HG03432 (cell line): ENCODE measurements around the gene NTN3.
"Not testable (repeated sequence)": the region's sequence is repeated elsewhere in the genome, so short reads cannot be mapped to it uniquely, and the experiment has no call there.

ENCODE experiments used
- ATAC-seq: cut with Tn5 transposase; IDR thresholded peaks from one replicate; pipeline ENCODE4 v1.9.1; 2021; ENCODE audit warnings: mild to moderate bottlenecking, moderate library complexity; ENCODE audit not compliant: unreplicated experiment

NTN3 gene

DNA sequence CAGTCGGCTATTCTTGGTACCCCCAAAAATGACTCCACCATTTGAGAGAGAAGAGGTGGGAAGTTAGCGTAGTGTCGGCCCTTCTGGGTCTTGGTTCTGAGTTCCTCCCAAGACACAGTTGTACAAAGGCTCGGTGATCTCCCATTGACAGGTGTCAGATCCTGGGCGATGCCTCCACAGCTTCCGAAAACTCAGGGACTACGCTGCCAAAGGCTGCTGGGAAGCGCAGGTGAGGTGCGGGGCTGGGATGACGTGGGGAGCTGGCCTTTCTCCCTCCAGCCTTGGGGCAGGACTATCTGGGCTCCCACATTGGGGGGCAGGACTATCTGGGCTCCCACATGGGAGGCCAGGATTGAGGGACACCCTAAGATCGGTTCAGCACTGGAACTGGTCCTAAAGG is 31.5 kb upstream of the NTN3 start:
- no peak for ATAC-seq

DNA sequence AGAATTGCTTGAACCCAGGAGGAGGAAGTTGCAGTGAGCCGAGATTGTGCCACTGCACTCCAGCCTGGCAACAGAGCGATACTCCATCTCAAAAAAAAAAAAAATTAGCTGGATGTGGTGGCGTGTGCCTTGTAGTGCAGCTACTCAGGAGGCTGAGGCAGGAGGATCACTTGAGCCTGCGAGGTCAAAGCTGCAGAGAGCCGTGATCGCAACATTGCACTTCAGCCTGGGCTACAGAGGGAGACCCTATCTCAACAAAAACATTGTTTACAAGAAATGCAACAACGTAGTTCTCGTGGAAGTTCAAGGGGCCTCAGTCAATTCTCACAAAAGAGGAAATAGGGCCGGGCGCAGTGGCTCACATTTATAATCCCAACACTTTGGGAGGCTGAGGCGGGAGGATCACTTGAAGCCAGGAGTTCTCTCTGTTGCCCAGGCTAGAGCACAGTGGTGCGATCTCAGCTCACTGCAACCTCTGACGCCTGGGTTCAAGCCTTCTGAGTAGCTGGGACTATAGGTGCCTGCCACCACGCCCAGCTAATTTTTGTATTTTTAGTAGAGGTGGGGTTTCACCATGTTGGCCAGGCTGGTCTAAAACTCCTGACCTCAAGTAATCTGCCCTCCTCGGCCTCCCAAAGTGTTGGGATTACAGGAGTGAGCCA is 29.8 kb upstream of the NTN3 start:
- ATAC-seq, result not testable (repeated sequence)

DNA sequence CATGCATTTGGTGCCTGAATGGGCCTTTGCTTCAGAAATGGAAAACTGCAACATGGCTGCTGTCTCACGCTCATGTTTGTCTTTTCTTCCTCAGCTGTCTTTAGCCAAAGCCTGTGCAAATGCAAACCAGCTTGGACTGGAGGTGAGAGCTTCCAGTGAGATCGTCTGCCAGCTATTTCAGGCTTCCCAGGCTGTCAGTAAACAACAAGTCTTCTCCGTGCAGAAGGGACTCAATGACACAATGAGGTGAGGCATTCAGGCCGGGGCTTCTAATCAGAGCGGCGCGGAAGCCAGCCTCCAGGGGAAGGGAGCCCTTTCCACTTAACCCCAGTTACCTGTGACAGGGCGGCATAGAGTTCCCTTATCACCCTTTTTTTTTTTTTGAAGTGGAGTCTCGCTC is 27.5 kb upstream of the NTN3 start:
- no peak for ATAC-seq

DNA sequence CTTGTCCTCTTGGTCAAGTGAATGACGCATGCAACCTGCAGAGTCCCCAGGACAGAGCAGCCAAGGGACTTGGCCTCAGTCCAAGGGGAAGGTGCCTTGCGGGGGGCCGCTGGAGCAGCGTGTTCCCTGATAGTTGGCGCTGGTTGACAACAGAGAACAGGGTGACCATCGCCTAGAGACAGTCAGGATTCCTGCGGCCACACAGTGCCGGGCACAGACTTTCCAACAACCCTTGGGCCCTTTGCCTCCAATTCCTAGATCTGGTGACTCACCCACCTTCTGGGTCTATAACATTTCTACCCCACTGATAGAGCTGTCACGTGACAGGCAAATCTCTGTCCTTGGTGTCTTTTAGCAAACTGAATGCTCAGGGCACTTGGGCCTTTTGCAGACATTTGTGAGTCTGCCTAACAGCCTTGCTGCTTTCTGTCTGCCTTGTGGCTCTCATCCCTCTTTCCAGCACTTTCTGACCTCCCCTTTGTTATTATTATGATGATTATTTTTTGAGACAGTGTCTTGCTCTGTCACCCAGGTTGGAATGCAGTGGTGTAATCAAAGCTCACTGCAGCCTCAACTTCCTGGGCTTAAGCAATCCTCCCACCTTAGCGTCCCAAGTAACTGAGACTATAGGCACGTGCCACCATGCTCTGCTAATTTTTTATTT is 23.0 kb upstream of the NTN3 start:
- ATAC-seq, result no peak

DNA sequence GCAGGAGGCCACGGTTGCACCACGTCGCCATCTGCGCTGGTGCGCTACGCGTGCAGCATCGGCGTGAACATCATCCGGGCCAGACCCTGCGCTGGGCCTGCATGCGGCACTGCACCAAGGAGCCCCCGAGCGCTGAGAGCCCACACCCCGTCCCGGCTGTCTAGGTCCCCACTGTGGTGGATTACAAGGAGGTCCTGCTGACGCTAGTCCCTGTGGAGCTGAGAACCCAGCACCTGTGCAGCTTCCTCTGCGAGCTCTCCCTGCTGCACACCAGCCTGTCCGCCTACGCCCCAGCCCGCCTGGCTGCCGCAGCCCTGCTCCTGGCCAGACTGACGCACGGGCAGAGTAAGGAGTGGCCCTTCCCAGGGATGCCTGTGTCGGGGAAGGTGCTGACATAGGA is 22.0 kb upstream of the NTN3 start:
- ATAC-seq, result no peak

DNA sequence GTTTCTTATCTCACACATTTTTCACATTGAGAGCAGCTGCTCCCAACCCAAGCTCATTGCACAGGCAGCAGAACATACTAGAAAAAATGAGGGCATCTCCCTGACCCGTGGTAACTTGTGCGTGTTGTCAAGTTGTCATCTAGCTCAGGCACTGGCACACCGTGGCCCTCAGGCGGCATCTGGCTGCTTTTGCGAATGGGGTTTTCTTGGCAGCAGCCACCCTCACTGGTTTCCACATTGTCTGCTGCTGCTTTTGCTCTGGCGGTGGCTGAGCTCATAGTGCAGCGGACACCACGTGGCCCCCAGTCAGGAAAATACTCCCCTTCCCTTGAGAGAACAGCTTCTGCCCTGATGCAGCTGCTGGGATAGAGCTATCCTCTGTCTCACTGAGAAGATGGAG is 20.6 kb upstream of the NTN3 start:
- no peak for ATAC-seq

DNA sequence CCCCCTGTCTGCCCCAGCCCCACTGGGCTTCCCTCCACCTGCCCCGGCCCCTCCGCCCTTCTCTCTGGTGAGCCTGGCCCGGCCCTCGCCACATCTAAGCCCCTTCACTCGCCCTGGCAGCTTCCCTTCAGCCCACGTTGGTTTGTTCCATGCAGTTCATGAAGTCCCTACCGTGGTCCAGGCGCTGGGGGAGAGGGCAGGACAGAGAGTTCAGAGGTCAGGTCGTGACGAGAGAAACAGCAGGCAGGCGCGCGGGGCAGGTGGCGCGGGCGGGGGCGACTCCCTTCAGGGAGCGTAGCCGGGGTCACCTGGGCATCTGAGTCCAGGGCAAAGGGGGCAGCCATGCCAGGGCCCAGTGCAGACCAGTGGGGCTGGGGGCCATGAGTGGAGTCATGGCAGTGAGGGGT is 20.1 kb upstream of the NTN3 start:
- ATAC-seq, result no peak

DNA sequence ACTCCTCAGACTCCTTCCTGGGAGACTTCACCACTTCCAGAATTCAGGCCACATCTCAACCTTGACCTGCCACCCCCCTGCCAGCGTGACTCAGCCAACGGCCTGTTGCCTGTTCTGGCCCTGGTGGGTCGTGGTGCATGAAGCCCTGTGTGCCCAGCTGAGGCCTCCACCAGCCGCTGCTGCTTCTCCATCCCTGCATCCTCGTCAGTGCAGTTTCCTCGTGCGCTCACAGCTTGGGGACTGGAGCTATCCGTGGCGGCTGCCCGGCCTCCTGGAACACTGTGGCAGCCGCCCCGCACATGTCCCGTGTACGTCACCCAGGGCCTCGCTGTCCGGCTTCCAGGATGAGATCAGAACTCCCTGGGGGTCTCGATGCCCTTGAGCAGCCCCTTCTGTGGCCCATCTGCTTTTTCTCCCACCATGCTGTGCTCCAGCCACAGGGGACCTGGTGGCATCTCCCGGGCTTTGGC is 19.2 kb upstream of the NTN3 start:
- no peak for ATAC-seq

DNA sequence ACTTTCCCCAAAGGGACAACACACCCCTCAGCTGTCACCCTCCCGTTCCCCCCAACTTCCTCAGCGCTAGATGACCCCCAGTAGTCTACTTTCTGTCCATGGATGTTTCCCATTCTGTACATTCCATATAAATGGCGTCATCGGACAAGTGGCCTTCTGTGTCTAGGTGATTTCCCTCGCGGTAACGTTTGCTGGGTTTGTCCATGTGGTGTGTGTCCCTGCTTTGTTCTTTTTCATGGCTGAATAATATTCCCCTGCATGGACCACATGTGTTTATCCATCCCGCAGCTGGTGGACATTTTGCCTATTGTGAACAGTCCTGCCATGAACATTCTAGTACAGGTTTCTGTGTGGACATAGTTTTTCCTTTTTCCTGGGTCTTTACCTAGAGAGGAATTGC is 18.4 kb upstream of the NTN3 start:
- no peak for ATAC-seq

DNA sequence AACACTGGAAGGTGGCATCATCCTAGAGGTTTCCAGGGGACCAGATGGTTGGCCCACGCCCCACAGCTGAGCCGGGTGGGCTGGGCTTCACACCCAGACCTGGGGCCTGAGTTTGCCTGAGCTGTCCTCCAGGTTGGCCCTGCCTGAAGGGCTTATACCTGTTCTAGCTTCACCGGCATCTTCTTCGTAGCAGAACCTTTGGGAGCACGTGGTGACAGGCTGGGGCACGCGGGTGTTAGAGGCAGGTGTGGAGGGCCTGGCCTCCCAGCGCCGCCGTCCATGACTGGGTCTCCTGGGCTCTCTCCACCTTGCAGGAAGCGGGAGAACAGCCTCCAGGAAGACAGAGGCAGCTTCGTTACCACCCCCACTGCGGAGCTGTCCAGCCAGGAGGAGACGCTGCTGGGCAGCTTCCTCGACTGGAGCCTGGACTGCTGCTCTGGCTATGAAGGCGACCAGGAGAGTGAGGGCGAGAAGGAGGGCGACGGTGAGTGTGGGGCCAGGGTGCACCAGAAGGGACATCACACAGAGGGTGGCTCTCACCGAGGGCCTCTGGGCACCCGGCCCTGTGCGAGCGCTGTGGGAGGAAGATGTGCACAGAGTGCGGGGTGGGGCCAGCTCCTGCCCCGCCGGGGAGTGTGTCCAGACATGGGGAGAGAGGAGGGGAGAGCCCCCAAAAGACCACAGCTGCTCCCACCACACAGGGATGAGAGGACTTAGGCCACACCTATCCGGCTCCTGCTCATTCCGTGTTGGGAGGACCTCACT is 15.8 kb upstream of the NTN3 start:
- no peak for ATAC-seq

DNA sequence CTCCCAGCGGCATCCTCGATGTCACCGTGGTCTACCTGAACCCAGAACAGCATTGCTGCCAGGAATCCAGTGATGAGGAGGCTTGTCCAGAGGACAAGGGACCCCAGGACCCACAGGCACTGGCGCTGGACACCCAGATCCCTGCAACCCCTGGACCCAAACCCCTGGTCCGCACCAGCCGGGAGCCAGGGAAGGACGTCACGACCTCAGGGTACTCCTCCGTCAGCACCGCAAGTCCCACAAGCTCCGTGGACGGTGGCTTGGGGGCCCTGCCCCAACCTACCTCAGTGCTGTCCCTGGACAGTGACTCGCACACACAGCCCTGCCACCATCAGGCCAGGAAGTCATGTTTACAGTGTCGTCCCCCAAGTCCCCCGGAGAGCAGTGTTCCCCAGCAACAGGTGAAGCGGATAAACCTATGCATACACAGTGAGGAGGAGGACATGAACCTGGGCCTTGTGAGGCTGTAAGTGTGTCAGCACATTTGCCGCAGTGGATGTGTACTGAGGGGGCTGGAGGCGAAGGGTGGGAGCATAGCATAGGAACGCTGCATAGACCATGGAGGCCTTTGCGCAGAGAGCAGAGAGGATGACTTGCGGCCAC is 14.4 kb upstream of the NTN3 start:
- ATAC-seq, result no peak

DNA sequence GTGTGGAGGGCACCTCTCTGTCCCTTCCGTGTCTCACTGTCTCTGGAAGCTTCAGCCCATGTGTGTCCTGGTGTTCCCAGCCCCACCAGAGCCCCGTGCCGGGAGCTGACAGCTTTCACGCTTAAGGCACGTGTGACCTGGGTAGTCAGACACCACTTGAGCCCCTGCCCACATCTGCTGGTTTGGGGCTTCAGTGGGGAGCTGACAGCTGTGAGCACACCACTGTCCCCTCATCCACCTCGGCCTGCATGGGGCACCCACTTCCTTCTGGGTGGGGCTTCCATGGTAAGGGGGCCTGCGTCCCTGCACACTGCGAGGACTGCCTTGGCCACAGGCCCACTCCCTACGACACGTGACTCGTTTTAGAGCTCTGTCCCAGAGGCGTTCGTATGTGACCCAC is 13.8 kb upstream of the NTN3 start:
- no peak for ATAC-seq

DNA sequence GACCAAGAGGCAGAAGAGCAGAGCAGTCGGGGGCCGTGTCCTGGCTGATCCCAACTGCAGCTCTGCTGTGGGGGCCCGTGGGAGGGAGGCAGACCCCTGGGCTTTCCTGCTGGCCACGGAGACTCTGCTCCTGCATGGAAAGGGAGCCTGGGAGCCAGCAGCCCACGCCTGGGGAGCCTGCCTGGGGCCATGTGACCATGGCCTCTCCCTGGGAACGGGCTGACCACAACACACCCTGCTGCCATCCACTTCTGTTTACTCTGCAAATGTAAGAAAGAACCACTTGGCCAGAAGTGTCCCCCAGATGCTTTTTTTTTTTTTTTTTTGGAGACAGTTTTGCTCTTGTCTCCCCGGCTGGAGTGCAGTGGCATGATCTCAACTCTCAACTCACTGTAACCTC is 13.2 kb upstream of the NTN3 start:
- no peak for ATAC-seq

DNA sequence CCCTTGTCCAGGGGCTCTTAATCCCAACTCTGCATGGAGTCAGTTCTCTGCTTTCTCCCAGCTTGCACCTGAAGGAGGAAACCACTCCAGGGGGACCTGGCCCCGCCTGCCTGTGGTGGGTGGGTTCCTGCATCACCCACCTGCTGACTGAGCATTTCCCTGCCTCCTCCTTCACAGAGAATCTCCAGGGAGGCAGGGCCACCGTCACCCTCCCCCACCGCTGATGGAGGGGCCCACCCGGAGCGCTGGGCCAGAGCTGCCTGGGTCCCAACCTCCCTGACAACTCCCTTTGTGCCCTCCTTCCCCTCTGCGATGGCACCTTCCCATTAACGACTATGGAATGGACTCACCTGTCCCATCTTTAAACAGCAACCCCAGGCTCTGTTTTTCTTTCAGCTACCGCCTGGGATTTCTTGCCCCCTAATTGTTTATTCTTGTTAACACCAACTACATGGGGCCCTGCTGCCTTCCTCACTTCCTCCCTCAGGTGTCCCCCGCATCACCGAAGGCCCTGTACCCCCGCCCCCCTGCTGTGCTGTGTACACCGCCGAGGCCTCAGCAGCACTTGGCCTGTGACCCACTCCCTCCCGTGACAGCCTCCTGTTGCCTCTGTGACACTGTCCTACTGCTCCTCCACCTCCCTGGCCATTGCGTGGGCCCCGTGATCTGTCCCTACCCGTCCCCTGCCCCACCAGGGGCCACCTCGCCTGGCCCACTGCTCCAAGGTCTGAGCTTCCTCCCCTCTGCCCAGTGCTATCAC is 12.0 kb upstream of the NTN3 start:
- ATAC-seq, result peak; percentile 2

DNA sequence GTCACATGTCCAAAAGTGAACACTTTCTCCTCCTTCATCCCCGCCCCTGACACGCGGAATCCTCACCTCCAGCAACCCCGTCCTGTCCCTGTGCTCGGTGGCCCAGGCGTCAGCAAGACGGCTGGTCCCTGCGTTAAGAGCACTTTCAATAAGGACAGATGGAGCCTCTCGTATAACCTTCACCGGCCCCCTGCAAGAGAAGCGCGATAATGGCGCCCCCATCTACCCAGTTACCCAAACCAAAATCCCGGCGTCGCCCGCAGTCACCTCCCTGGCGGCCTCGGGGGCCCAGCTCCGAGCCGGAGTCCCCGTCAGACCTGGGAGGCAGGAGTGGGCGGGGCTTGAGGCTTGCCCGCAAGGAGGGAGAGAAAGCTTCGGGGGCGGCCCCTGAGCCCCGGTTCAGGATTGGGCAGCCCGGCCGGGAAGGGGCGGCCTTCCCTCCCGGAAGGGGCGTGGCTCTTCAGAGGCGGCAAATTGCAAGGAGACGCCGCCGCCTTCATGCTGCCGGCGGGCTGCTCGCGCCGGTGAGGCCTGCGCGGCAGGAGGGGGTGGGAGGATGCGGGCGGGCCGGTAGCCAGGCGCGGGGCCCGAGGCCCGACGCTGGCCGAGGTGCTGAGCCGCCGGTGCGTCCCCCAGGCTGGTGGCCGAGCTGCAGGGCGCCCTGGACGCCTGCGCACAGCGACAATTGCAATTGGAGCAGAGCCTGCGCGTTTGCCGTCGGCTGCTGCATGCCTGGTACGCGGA is 11.3 kb upstream of the NTN3 start, which contains the start of gene TEDC2:
TEDC2 (plus strand) TSS at position 463 of the 744 bp plus-strand sequence; CDS start at position 499, 36 bp downstream.
- ATAC-seq, result peak; percentile 83

DNA sequence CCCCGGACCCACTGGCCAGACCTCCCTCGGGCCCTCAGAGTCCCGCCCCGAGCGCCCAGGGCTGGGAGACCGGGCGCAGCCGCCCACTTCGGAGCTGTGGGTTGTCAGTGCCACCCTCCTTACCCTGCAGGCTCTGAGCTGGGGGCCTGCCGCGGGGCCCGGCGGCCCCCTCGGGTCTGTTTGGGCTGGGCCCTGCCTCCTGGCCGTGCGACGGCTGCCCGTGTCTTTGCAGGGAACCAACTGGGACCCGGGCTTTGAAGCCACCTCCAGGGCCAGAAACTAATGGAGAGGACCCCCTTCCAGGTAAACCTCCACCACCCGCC is 10.7 kb upstream of the NTN3 start:
- peak; percentile 14 for ATAC-seq

DNA sequence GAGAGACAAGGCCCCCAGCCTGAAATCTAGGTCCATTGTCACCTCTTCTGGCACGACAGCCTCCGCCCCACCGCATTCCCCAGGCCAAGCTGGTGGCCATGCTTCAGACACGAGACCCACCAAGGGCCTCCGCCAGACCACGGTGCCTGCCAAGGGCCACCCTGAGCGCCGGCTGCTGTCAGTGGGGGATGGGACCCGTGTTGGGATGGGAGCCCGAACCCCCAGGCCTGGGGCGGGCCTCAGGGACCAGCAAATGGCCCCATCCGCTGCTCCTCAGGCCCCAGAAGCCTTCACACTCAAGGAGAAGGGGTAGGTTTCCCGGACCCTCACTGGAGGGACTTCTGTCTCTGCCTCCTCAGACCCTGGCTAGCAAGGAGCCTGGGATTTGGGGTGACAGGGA is 10.2 kb upstream of the NTN3 start:
- ATAC-seq, result no peak

DNA sequence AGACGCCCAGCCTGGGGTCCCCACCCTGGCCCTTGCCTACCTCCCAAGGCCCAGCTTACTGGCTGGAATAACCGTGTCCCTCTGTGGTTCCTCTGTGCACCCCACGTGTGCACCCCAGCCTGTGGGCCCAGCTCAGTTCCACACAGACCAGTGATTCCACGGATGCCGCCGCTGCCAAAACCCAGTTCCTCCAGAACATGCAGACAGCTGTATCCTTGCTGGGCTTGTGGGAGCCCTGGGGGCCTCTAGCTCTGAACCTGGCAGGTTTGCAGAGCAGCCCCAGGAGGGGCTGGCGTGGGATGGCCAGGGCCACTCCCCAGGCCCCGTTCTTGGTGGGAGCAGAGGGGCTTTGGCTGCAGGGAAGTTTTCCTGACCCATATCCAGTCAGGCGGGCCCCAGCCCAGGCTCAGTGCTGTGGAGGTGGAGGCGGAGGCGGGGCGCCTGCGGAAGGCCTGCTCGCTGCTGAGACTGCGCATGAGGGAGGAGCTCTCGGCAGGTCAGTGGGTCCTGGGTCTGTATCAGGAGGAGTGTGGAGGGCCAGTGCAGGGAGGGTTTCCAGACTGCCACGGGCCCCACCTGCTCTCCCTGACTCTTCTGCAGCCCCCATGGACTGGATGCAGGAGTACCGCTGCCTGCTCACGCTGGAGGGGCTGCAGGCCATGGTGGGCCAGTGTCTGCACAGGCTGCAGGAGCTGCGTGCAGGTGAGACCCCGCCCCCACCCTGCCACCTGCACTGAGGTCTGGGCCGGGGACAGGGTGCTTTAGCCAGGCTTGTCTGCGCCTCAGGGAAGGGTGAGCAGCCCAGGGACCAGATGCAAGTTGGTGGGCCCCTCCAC is 8.8 kb upstream of the NTN3 start:
- no peak for ATAC-seq

DNA sequence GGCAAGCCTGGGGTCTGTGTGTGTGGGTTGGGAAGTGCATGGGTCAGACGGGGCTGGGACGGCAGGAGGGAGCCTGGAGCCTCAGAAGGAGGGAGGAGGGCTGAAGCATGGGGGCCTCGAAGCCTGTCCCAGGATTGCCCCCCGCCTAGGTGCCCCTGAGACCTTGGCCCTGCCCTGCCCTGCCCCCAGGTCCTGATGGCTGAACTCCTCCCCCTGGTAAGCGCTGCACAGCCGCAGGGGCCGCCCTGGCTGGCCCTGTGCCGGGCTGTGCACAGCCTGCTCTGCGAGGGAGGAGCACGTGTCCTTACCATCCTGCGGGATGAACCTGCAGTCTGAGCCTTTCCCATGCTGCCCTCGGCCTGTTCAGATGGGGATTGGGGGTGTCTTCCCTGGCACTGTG is 6.8 kb upstream of the NTN3 start:
- ATAC-seq, result no peak
